ENCODE measurements around the gene BTK.
"Not testable (repeated sequence)": the region's sequence is repeated elsewhere in the genome, so short reads cannot be mapped to it uniquely, and the experiment has no call there.

BTK gene

DNA sequence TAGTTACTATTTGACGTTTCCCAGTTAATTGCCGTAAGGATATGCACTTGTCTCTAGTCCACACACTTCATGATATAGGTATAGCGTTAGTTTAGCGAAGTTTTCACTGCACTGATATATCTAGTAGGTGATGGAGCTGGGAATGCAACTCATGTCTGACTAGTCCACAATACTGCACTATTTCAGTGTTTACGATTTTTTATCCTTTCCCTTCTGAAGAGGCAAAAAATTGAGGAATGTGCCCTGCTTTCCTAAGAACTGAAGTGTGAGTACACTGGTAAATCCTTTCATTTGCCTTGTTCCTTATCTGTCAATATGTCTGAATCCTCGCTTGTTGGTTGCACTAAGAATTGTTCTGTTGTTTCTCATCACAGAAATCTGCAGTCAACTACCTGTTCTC is 5.8 kb upstream of the BTK start:
- no peak for DNase-seq

DNA sequence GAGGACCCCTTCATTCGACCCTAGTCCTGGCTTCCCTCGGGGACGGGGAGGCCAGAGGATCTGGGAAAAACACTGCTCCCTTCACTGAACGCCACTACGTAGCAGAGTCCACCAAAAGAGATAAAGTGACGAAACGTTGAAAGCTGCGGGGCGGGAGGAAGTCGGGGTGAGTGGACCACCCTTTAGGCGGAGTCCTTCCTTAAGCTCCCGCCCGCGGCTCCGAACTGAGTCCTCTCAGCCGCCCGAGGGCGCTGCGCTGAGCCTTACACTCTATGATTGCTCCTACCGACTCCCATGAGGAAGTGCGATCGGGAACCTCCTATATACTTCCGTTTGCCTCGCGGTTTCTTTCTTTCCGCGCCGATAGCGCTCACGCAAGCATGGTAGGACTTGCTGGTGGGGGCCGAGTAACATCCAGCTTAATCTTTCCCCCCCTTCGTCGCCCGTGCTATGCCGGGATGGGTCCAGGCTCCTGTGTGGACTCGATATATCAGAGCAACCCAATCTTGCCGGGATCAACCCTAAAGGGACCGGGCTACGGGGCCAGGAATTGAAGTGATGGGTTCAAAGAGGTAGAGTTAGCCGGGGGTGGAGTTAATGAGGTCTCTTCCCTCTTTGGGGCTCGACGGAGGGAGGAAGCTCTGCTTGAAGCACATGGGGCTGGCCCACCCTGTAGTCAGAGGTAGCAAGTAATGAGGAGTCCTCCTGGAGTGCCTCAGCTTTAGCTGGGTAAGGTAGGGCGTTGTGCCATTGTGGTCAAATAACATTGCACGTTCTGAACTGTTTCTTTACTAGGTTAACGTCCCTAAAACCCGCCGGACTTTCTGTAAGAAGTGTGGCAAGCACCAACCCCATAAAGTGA is 4.9 kb upstream of the BTK start, which contains the start of gene RPL36A:
TSS of gene RPL36A (plus strand) at position 348 of the 862 bp plus-strand sequence. CDS start at position 381, 33 bp downstream.
- peak; percentile 77 for DNase-seq

DNA sequence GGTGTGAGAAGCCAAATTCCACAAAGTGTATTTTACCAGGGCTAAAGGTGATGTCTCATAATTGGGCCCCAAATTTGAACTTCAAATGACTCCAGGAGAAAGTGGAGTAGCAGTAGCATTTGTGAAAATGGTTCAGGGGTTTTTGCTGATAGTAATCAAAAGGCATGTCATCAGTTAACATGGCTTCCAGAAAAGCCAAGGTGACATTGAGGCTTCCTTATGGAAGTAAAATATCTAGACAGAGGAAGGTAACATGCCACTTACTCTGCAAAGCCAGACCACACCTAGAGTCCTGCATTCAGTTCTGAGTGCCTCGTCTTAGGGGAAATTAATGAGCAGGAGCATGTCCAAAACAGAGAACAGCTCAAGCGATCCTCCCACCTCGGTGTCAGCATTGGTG is 2.6 kb upstream of the BTK start:
- no peak for DNase-seq

DNA sequence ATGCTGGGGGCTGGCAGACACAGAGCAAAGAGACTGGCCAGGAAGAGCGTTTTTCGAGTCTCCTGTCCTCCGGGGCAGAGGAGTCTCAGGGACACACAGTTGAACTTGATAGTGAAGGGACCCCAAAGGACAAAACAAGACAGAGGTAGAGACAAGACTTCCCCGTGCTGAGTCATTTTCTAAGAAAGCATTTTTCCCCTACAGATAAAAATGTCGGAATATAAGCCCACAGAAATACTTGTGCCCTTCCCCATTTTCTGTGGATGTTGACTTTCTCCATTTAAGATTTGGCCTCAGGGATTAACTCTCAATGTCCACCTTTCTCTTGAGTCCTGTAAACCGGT is 523 bp upstream of the BTK start:
- DNase-seq: no peak

DNA sequence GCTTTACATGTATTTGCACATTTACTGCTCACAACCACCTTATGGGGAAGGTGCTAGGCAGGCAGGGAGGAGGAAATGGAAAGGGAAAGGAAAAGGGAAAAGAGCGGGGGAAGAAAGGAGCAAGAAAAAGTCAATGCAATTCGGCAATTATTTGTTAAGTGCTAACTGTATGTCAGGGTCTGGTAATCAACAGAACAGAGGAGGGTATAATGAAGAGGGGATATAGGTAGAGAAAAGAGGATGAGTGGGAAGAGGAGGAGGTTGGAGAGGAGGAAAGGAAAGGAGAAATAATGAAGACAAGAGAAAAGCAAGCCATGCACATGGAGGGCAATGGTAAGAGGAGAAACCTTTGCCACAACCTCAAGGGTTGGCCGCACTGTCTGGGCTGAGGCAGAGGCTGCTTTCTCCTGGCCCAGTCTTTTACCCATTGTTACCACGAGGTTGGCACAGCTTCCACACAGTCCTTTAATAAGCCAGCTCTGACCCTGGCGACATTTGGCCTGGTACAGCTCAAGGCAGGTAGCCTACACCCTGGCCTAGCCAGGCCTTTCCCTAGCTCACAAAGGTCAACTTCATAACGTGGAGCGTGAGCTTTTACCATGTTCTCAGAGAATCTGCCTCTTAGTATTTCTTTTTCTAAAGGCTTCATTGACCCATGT is 836 bp downstream of the BTK start:
- DNase-seq: no peak

DNA sequence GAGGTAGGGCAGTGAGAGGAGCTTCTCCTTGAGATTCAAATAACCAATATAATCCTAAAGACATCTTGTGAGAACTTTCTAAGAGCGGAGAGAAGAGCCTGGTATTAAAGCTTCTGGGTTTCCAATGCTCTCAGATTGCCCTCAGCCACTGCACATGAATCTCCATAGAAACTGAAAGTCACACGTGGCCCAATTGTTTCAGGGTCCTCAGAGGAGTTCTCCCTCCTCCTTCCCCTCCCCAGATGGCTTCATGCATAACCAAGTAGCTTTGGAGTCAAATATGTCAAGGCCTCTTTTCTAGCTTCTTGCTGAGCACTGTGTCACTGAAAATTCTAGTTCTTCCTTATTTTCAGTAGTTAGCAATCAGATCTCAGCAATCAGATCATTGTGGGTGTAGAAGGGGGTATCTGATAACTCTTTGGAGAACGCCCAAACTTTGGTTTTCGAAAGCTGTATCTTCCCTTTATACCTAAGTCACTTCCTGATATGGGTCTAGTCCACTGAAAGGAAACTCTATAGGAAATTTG is 2.2 kb downstream of the BTK start:
- no peak for DNase-seq

DNA sequence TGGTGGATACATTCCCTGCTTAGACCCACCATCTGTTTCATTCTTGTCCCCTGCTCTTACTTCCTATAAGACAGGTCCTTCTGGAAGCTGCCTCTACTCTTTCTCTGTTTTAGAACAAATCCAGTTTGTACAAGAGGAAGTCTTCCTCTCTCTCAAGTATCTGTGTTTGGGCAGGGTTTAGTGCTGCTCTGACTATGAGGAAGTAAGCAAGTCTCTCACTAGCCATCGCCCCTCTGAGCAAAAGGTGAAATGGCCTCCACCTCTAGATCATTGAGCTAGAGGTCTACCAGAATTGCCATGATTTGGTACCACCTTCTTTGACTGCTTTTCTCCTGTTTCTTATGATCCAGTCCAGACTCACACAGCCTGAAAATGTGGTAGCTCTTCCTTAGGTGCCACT is 8.4 kb downstream of the BTK start:
- no peak for DNase-seq

DNA sequence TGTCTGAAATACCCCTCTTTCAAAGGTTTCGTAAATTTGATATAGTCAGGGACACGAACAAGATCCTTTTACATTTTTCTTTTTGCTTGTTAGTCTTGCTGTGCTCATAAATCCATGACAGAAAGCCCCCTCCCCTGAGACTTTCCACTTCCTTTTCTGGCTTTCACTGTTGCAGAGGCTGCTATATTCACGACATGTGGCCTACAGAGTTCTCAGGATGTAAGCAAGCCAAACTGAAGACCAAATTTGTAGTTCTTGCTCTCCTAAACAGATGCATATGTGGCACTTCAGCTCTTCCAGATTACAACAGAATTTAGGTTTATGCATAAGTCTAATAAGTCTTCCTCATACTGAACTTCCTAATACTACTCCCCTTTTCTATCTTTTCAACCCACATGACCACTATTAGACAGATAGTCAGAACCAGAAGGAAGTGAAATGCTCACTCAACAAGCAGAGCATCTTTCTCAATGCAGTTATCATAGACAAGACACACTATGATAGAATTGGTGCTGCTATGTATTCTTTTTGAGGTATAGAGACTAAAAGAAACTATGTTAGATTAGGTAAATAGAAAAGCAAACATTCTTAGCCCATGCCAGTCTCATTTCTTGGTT is 15.0 kb downstream of the BTK start:
- DNase-seq: no peak

DNA sequence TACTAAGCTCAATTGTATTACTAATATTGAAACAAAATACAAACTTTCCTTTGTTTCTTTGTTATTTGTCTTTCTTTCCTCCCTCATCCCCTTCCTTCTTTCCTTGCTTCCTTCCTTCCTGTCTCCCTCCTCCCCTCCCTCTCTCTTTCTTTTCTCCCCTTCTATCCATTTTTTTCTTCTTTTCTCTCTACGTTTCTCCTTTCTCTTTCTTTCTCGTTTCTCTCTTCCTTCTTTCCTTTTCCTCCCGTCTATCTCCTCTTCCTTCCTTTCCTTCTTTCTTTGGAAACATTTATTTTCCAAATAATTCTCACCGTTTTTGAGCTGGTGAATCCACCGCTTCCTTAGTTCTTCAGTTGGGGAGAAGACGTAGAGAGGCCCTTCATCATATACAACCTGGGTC is 16.3 kb downstream of the BTK start:
- no peak for DNase-seq

DNA sequence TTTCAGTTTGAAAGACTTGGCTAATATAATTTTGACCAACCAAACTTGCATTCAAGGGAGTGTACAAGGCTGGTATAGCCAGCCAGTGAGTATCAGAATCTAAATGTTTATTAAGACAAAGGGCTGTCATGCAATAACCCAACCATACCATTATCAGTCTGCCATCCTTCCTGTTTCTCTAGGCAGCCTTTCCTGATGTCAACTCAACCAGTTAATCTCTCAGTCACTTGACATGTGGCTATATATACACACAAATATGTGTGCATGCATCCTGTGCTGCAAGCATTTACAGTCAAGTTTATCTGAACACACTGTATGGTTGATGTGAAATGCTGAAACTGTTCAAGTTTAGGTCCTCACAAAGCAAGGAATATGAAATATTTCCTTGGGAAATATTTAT is 17.2 kb downstream of the BTK start:
- DNase-seq: no peak

DNA sequence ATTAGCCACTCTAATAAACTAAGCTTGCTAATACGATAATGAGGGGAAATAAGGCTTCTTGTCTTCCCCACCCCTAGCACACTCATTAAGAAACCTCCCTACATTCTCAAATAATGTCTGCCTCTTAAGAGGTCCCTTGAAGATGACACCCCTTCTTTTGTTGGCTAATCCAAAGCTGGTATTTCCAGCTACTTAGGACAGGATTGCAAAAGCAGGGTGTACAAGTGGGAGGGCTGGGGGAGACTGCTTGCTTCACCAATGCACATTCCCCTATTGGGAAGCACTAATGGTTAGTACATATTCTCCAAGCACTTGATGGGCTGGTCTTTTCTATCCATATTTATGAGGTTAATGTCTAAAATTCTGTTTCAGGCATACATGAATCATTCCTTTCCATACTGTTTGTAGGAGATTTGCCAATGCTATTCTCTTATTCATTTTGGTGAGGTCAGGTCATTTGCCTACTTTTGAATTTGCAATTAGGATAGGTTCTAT is 20.6 kb downstream of the BTK start:
- no peak for DNase-seq

DNA sequence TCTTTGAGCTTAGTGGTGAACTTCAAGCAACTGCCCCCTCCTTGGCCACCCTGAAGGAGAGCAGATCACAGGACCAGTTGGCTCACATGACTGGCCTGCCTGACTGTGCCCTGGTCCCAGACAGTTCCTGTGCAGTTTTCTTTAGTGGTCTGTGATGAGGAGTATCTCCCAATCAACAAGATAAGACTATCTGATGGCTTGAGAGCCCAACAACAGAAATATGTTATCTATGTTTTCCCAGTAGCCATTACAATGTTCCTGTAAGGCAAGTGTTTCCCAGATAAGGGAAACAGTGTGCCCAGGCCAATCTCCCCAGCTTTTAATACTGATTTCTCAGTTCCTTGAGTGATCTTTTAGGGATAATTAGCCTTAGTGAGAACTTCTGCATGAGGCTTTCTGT is 23.2 kb downstream of the BTK start:
- no peak for DNase-seq

DNA sequence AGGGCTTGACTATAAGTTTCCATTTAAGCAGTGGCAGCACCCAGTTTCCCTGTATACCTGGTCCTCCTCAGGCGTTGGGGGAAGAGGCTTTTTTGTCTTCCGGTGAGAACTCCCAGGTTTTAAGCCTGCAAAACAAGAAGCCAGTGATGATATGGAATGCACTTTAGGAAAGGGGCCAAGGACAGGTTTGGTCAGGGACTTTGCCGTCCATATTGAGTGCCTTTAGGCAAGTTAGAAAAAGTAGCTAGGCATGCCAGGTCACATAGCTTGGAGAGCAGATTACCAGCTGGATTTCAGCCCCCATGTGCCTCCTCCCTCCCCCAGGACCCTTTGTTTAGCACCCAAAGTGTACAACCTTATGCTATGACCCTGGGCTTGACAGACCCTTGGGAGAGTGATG is 23.9 kb downstream of the BTK start:
- no peak for DNase-seq

DNA sequence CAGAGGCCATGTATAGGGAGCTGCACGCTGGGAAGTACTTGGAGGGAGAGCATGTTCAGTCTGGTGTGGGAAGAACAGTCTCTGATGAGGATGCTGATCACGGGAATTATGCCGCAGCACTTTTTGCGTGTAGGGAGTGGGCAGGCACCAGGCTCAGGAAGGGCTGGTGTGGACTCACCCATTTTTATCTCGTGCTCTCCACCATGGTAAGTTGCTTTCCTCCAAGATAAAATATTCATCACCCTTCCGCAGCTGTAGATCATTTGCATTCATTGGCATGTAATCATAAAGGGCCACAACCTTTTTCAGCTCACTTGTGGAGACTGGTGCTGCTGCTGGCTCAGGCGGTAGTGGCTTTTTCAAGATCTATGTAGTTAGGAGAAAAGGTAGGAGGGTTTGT is 25.6 kb downstream of the BTK start:
- DNase-seq: no peak

DNA sequence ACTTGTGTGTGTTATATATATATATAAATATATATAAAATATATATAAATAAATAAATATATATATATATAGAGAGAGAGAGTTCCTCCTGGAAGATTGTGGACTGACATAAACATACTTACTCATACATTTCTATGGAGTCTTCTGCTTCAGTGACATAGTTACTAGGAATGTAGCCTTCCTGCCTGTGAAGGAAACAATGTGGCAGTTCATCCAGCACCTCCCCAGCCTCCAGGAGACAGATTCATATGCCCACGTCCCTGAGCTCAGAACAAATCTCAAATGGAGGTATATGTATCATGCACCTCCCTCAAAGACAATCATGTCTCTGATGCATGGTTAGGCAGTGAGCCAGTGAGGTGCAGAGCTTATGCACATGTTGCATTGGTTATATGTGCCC is 26.0 kb downstream of the BTK start:
- DNase-seq: no peak

DNA sequence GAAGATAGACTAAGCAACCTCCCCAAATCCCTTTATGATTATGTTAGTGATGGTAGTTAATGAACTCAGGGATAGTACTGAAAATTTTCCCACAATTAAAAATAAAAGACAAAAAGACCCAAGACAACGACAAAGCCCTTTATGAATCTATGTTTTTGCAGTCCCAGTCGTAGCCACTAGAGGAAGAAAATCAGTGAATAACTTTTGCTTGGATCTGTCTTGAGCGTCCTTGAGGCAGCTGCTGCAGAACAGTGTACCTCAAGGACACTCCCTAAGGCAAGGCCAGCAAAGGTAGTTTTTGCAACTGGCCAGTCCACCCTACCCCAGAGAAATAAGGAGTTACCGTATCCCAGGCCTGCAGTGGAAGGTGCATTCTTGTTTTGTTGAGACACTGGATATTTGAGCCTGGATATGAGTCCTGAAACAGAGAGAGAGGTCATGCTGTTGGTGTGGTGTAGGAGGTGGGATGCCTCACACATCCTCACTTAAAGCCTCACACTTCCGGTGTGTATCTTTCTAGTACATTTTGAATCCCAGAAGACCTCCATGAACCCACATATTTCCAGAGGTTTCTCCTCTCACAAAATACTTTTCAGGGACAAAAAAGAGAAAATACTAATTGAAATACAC is 28.7 kb downstream of the BTK start:
- no peak for DNase-seq

DNA sequence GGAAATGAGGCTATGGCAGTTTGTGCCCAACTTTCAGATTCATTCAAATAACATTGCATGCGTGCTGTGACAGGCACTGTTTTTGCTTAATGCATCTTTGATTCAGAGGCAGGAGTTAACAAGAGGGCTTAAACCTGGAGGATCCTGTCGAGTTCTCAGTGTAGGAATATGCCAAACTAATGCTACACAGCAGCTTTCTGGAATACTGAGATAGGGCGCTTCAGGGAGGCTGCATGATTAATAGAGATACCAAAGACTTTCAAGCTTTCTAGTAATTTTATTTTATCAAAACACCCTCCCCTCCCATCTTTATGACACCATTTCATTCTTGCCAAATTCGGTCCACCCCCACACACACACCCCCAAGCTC is 36.8 kb downstream of the BTK start:
- no peak for DNase-seq

DNA sequence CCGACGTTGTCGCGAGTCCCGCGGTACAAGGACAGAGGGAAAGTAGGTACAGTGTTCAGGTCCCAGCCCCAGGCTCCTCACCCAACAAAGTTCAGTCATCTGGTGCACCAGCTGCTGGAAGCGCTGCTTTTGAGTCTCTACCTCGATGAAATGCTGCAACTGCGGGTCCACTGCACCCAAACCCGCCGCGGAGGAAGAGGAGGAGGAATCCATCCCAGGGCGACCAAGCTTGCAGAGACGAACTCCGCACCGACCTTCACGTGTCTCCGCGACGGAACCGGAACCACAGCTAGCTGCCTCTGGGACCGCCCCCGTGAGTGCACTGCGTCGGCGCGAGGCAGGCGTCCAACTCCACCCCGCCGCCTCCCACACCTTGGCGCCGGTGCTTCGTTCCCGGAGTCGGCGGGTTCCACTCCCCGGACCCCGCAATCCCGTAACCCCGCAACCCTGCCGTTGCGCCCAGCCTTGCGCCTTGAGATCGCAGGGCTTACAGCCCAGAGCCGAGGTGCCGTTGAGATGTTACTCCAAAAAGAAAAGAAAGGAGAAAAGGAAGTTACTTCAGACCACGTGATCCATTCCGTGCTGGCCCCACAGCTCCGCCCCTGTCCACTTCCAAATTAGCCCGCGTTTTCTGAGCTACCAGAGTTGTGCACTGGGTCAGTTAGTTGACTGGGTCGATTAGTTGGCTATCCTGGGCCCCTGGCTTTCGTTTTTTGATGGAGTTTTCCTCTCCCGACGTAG is 37.4 kb downstream of the BTK start, which contains the start of gene TIMM8A:
TSS of gene TIMM8A (minus strand) at position 291 of the 741 bp plus-strand sequence. CDS start at position 213, 78 bp downstream.
- peak; percentile 34 for DNase-seq

DNA sequence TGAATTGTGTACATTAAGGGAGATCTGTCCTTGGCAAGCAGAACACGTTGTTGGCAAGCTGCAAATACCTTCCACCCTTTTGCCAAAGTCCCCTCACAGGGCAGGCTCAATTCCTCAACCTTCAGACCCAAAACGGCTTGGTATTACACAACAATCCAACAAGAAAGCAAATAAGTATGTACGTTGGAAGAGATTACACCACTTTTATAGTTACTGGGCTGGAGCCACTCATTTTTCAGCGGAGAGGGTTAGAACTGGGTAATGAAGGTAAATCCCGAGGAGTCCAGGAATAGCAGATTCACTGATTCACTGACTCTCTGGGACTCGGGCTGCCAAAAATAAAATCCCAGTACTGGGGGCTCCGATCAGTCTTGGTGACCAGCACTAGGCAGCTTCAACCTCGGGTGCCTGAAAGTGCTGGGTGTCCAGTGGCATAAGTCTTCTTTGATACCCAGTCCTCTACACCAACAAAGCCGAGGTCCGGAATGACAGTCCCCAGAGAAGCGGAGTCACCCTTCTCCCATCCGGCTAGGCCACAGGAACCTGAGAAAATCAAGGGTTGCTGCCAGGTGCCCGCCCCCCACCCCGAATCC is 38.0 kb downstream of the BTK start:
- no peak for DNase-seq

DNA sequence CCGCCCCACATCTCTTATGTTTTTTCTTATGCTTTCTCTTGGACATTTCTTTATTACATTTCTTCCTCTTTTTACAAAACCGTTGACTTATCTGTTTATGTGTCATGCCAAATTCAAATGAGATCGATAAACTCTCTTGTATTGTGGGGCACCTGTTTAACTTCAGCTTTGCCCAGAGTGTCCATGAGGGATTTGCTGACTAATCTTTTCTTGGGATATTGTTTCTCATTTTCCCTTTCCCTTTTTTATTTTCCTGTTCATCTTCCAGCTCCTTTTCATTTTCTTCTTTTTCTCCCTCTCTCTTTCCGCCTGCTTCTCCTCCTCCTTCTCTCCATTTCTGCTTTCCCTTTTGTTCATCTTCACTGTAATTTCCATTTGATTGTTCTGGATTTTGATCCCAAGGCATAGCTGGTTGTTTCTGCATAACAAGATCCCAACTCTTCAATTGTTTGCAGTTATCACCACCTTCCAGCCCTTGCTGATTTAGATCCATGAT is 48.2 kb downstream of the BTK start:
- no peak for DNase-seq

DNA sequence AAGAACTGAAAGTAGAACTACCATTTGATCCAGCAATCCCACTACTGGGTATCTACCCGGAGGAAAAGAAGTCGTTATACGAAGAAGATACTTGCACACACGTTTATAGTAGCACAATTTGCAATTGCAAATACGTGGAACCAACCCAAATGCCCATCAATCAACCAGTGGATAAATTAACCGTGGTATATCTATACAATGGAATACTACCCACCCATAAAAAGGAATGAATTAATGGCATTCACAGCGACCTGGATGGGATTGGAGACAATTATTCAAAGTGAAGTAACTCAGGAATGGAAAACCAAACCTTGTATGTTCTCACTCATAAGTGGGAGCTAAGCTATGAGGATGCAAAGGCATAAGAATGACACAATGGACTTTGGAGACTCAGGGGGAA is 51.7 kb downstream of the BTK start:
- DNase-seq: not testable (repeated sequence)

DNA sequence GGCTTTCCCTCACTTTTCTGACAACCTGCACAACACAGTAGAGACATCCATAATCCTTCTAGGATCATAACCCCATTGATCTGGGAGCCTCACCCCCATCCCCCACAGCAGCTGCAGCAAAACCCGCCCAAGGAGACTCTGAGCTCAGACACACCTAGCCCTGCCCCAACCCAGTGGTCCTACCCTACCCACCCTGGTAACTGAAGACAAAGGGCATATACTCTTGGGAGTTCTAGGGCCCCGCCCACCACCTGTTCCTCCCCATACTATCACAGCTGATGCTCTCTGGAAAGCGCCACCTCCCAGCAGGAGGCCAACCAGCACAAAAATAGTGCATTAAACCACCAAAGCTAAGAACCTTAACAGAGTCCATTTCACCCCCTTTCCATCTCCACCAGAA is 59.4 kb downstream of the BTK start:
- not testable (repeated sequence) for DNase-seq
